HepG2 (cell line): Measurements from ENCODE around the gene TNFAIP3. TPM values are rescaled to one million over a fixed set of nuclear protein-coding genes. Genes with fewer than 3 reads are reported as not detected.

Source experiments
- ARNTL ChIP-seq: sonication (generic); formaldehyde crosslinking; IDR thresholded peaks from 2 replicates; pipeline ENCODE4 v1.4.0; 2020; ENCODE audit warnings: mild to moderate bottlenecking, missing genetic modification reagents
- DNMT1 ChIP-seq: sonication (generic); formaldehyde crosslinking; IDR thresholded peaks from 2 replicates; pipeline ENCODE4 v1.5.1; 2020; ENCODE audit warnings: mild to moderate bottlenecking, missing genetic modification reagents
- DR1 ChIP-seq: sonication (generic); formaldehyde crosslinking; IDR thresholded peaks from 2 replicates; pipeline ENCODE4 v1.8.0; 2021; ENCODE audit warnings: mild to moderate bottlenecking, missing genetic modification reagents, inconsistent platforms
- KLF13 ChIP-seq: sonication (generic); formaldehyde crosslinking; IDR thresholded peaks from 2 replicates; pipeline ENCODE4 v1.4.0; 2020; ENCODE audit warnings: mild to moderate bottlenecking, missing genetic modification reagents
- NFIB ChIP-seq: sonication (generic); formaldehyde crosslinking; IDR thresholded peaks from 2 replicates; pipeline ENCODE4 v1.9.0; 2021; ENCODE audit warnings: missing genetic modification reagents, mild to moderate bottlenecking, borderline replicate concordance
- NR3C1 ChIP-seq: sonication (generic); formaldehyde crosslinking; IDR thresholded peaks from 2 replicates; pipeline ENCODE4 v1.4.0; 2020; ENCODE audit warnings: missing genetic modification reagents
- SMAD3 ChIP-seq: sonication (generic); formaldehyde crosslinking; IDR thresholded peaks from 2 replicates; pipeline ENCODE4 v1.4.0; 2020; ENCODE audit warnings: missing genetic modification reagents
- SOX13 ChIP-seq, 3 experiments: fragments of 450-650 bp in 1 of 3; sonication (generic) in 1 of 3; formaldehyde crosslinking in 1 of 3; IDR thresholded peaks in 2 of 3; conservative IDR thresholded peaks in 1 of 3; 2 replicates each; pipeline versions ENCODE4 v1.5.0 to v1.6.1; 2016 to 2020; ENCODE audit warnings: antibody characterized with exemption in 1 of 3, mild to moderate bottlenecking in 1 of 3, missing compliant biosample characterization in 1 of 3, missing genetic modification reagents in 1 of 3, moderate library complexity in 1 of 3
- TRIM24 ChIP-seq: sonication (generic); formaldehyde crosslinking; IDR thresholded peaks from 2 replicates; pipeline ENCODE4 v1.8.0; 2022; ENCODE audit warnings: mild to moderate bottlenecking, missing genetic modification reagents
- ZBTB33 ChIP-seq: sonication (generic); formaldehyde crosslinking; IDR thresholded peaks from 2 replicates; pipeline ENCODE4 v1.4.0; 2020; ENCODE audit warnings: missing genetic modification reagents
- ZNF205 ChIP-seq: IDR thresholded peaks from 2 replicates; pipeline ENCODE4 v1.6.1; 2018; ENCODE audit warnings: missing biosample characterization, missing genetic modification reagents
- ZNF251 ChIP-seq: sonication (generic); formaldehyde crosslinking; IDR thresholded peaks from 2 replicates; pipeline ENCODE4 v1.9.0; 2021; ENCODE audit warnings: mild to moderate bottlenecking, missing genetic modification reagents
- ZNF317 ChIP-seq: sonication (generic); formaldehyde crosslinking; IDR thresholded peaks from 2 replicates; pipeline ENCODE4 v1.5.0; 2020; ENCODE audit warnings: mild to moderate bottlenecking, missing genetic modification reagents
- ZNF335 ChIP-seq: sonication (generic); formaldehyde crosslinking; IDR thresholded peaks from 2 replicates; pipeline ENCODE4 v1.4.0; 2020; ENCODE audit warnings: missing genetic modification reagents
- ZNF337 ChIP-seq: sonication (generic); formaldehyde crosslinking; IDR thresholded peaks from 2 replicates; pipeline ENCODE4 v1.5.1; 2020; ENCODE audit warnings: missing genetic modification reagents, low read depth, mild to moderate bottlenecking, borderline replicate concordance
- ZNF446 ChIP-seq: sonication (generic); formaldehyde crosslinking; IDR thresholded peaks from 2 replicates; pipeline ENCODE4 v1.5.0; 2020; ENCODE audit warnings: mild to moderate bottlenecking, missing genetic modification reagents
- ZNF576 ChIP-seq: sonication (generic); formaldehyde crosslinking; IDR thresholded peaks from 2 replicates; pipeline ENCODE4 v1.4.0; 2020; ENCODE audit warnings: mild to moderate bottlenecking, missing genetic modification reagents
- ZNF629 ChIP-seq: sonication (generic); formaldehyde crosslinking; conservative IDR thresholded peaks from 2 replicates; pipeline ENCODE4 v1.5.0; 2020; ENCODE audit warnings: missing genetic modification reagents
- ZNF777 ChIP-seq: sonication (generic); formaldehyde crosslinking; IDR thresholded peaks from 2 replicates; pipeline ENCODE4 v1.4.0; 2020; ENCODE audit warnings: missing genetic modification reagents
- ZSCAN31 ChIP-seq: sonication (generic); formaldehyde crosslinking; IDR thresholded peaks from 2 replicates; pipeline ENCODE4 v1.5.0; 2020; ENCODE audit warnings: low read depth, mild to moderate bottlenecking, missing genetic modification reagents
- polyA plus RNA-seq, 8 experiments: library from polyadenylated mRNA; depleted of rRNA in 3 of 8; stranded (reverse) in 7 of 8; unstranded in 1 of 8; fragments of >200 nt; fragmentation: Illumina TruSeq in 4 of 8; extraction: Trizol in 4 of 8; gene quantifications; 2 replicates each; pipeline versions ENCODE4 v1.2.1 to v1.2.3, GENCODE V29; 2011 to 2016; ENCODE audit warnings: low read depth in 4 of 8, missing spikeins in 1 of 8, mixed read lengths in 1 of 8; ENCODE audit not compliant: insufficient read depth in 1 of 8
- total RNA-seq, 5 experiments: library from RNA; depleted of rRNA; stranded (reverse); fragments of >200 nt; fragmentation: Illumina TruSeq; extraction: Trizol; gene quantifications; 2 replicates each; pipeline ENCODE4 v1.2.3, GENCODE V29; 2016; ENCODE audit warnings: low read depth in 1 of 5
- TF ChIP-seq, protein P1 (sequence below): sonication (generic); formaldehyde crosslinking; IDR thresholded peaks from 2 replicates; pipeline ENCODE4 v1.4.0; 2020; ENCODE audit warnings: mild to moderate bottlenecking, low read depth, missing genetic modification reagents

TNFAIP3 gene
- total and polyA plus RNA-seq, 2 of the 13 experiments (the other 11 are each of a cell fraction or from before 2014, with no cell fraction given): 28.2 to 47.1 TPM

- peak; percentile 89 for TF ChIP-seq ZNF205 (CRISPR knock-in tag)
- peak; percentile 72 for TF ChIP-seq DNMT1
- peak; percentile 77 for TF ChIP-seq SMAD3 (CRISPR knock-in tag)
- TF ChIP-seq NR3C1 (CRISPR knock-in tag): no peak
- no peak for TF ChIP-seq TRIM24 (CRISPR knock-in tag)
- TF ChIP-seq, protein P1, sequence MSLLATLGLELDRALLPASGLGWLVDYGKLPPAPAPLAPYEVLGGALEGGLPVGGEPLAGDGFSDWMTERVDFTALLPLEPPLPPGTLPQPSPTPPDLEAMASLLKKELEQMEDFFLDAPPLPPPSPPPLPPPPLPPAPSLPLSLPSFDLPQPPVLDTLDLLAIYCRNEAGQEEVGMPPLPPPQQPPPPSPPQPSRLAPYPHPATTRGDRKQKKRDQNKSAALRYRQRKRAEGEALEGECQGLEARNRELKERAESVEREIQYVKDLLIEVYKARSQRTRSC (CRISPR knock-in tag): no peak
- peak; percentile 65 for TF ChIP-seq ZNF317 (CRISPR knock-in tag)
- TF ChIP-seq NFIB: no peak
- TF ChIP-seq KLF13: peak; percentile 95
- 0 out of 2 replicates have a peak, but pooled peaks have one; percentile 23 for TF ChIP-seq ZNF335
- TF ChIP-seq ARNTL (CRISPR knock-in tag): peak; percentile 80
- no peak for TF ChIP-seq ZNF251
- TF ChIP-seq ZNF629 (CRISPR knock-in tag): peak; percentile 47; the same call in 1 of the 2 replicates
- TF ChIP-seq ZNF576 (CRISPR knock-in tag): peak; percentile 92; the same call in 1 of the 2 replicates
- TF ChIP-seq ZNF777 (CRISPR knock-in tag): peak; percentile 84; the same call in 1 of the 2 replicates
- peak; percentile 89 for TF ChIP-seq DR1
- peak; percentile 17; the same call in 1 of the 2 replicates for TF ChIP-seq ZNF337 (CRISPR knock-in tag)
- 0 out of 2 replicates have a peak, but pooled peaks have one; percentile 34 for TF ChIP-seq ZBTB33
- TF ChIP-seq SOX13 (IDR thresholded peaks at IDR 0.05): no peak
- peak in 1 of 2 experiments; percentile 77; a peak in 2 of 4 replicates for TF ChIP-seq SOX13 (CRISPR knock-in tag; conservative IDR thresholded peaks at IDR 0.05 in 1 of 2, IDR thresholded peaks at IDR 0.05 in 1 of 2)
- TF ChIP-seq ZNF446 (CRISPR knock-in tag): 0 out of 2 replicates have a peak, but pooled peaks have one; percentile 6
- TF ChIP-seq ZSCAN31 (CRISPR knock-in tag): peak; percentile 79
Measured at GRCh38 chr6:137866914-137867684, at the start of gene TNFAIP3 (continued).
